Measurements from ENCODE around the gene ZSCAN26.
"Not testable (repeated sequence)": the region's sequence is repeated elsewhere in the genome, so short reads cannot be mapped to it uniquely, and the experiment has no call there.

ZSCAN26 gene

GRCh38 chr6:28257042-28257441, 9.9 kb upstream of the ZSCAN26 start:
- no peak for DNase-seq

- DNase-seq = peak; percentile 56
Observed at GRCh38 chr6:28258877-28259777, 7.8 kb upstream of the ZSCAN26 start, which contains the start of gene NKAPL. NKAPL (plus strand) TSS chr6:28259297; CDS start chr6:28259372, 75 bp downstream.

GRCh38 chr6:28263922-28264321, 3.0 kb upstream of the ZSCAN26 start:
- DNase-seq = no peak

DNA sequence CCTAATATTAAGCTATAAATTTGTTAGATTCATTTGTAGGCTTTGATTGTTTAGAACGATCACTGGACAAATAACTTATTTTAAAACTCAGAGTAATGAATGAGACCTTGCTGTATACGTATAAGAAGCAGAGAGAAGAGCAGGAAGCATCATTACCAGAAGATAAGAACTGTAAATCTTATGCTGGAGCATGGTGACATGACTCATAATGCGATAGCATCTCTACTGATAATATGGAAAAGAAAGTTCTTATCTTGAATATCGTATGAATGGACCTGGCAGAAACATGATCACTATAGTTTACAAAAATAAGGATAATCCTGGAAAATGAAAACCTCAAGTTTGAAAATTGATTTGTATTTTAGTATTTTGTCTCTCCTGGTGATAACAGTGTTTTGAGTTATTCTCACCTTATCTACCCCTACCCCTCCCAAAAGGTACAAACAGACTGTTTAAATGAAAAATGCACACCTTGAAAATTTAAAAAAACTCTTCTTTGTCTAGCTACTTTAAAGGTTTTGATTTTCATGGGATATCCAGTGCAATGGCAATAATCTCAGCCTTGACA, 2.0 kb upstream of the ZSCAN26 start:
- DNase-seq = no peak

DNA sequence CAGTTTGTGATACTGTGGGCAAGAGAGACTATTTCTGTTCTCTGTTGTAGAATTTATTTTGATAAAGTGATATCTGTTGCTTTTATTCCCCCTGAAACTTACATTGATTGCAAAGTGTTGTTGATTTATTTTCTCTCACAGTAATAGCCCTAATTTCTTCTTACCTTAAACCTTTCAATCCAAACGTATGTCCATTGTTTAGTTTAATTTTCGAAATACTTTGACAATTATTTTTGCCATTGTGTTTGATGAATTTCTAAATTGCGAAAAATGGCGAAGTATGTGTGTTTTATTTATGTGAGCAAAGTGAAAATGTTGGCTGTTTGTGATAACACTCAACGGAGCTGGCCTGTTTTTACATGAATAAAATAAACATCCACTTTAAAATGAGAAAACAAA, 381 bp upstream of the ZSCAN26 start:
- DNase-seq = no peak

DNA sequence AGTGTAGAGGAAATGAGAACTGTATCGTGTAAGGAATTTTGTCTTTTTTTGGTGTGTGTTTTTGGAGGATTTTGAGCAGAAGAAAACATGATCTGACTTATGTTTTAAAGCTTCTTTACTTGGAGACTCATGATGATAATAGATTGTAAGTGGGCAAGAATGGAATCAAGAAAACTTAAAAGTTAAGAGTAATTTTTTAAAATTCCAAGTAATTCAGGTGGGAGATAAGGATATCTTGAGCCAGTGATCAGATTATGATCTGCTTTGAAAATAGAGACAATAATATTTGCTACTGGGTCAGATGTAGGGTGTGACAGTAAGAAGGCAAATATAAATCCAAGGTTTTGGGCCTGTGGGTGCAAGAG, 734 bp downstream of the ZSCAN26 start:
- no peak for DNase-seq

GRCh38 chr6:28269492-28269891, 2.5 kb downstream of the ZSCAN26 start:
- DNase-seq = no peak

- DNase-seq = no peak
Observed at GRCh38 chr6:28274888-28275287, 7.9 kb downstream of the ZSCAN26 start.

- DNase-seq = no peak
Observed at GRCh38 chr6:28277746-28278145, 10.8 kb downstream of the ZSCAN26 start.

DNA sequence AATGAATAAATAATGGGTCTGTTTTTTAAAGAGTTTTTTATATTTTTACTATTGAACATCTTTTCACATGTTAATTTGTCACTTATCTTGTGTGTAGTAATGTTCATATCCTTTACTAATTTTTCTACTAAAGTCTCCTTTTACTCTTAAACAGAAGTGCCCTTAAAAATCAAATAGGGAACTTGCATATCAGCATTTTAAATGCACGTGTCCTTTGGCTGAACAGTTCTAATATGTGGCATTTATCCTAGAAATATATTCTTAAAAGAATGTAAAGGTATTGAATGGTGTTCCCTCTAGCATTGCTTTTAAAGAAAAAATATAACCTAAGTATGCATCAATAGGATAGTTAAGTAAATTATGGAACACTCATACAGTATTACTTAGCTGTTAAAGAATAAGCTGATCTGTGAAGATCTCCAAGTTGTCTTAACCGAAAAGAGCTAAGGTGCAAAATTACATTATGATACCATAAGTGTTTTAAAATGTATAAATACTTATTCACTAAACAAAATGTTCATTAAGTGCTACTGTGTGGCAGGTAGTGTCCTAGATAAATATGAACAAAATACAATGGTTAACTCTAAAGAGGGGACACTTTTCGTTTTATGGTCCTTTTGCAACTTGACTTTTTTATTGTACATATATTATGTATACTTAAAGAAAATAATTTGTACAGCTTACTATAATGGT, 13.8 kb downstream of the ZSCAN26 start:
- DNase-seq = no peak

DNA sequence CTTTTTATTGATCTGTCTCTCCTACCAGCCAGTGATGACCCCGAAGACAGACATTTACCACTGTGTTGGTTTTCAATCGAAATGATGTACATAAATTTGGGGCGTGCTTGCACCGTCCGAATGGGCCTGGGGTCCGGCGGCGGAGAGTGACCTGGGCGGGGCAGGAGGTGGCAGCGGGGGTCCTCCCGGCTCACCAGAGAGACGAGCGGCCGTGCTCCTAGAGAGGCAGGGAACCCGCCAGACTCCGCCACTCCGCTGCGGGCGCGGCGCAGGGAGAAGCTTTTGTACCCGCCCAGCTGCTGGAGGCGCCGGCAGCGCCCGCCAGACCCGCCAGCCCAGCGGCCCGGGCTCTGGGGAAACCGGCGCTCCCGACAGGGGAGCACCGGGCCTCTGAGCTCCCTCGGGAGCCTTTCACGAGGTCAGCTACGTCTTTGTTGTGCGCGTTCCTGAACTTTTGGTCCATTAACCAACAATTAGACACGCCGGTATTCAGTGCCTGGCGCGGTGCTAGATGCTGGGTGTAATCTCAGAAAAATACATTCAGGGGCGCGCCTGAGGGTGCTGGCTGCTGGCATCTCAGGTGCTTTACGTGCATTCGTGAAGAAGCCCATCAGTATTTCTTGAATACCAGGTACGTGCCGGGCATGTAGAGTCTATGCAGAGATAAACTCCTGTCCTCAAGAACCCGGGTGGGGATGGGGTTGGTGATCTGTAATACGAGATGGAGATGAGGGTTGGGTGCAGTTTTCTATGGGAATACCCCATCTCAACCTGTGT, 14.5 kb downstream of the ZSCAN26 start, which contains the start of gene PGBD1:
TSS of gene PGBD1 (plus strand) at position 285 of the 777 bp plus-strand sequence. CDS start 2,242 bp downstream, outside the sequence.
- peak; percentile 41 for DNase-seq

GRCh38 chr6:28282926-28283325, 16.0 kb downstream of the ZSCAN26 start:
- no peak for DNase-seq

GRCh38 chr6:28291573-28291972, 24.6 kb downstream of the ZSCAN26 start:
- no peak for DNase-seq

GRCh38 chr6:28295326-28295725, 28.4 kb downstream of the ZSCAN26 start:
- no peak for DNase-seq

- no peak for DNase-seq
Observed at GRCh38 chr6:28296520-28297060, 29.6 kb downstream of the ZSCAN26 start.

GRCh38 chr6:28303570-28303969, 36.6 kb downstream of the ZSCAN26 start:
- peak; percentile 18 for DNase-seq

DNA sequence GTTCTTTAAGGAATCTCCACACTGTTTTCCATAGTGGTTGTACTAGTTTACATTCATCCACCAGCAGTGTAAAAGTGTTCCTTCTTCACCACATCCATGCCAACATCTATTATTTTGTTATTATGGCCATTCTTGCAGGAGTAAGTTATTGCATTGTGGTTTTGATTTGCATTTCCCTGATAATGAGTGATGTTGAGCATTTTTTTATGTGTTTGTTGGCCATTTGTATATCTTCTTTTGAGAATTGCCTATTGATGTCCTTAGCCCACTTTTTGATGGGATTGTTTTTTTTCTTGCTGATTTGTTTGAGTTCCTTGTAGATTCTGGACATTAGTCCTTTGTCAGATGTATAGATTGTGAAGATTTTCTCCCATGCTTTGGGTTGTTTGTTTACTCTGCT, 39.4 kb downstream of the ZSCAN26 start:
- not testable (repeated sequence) for DNase-seq

DNA sequence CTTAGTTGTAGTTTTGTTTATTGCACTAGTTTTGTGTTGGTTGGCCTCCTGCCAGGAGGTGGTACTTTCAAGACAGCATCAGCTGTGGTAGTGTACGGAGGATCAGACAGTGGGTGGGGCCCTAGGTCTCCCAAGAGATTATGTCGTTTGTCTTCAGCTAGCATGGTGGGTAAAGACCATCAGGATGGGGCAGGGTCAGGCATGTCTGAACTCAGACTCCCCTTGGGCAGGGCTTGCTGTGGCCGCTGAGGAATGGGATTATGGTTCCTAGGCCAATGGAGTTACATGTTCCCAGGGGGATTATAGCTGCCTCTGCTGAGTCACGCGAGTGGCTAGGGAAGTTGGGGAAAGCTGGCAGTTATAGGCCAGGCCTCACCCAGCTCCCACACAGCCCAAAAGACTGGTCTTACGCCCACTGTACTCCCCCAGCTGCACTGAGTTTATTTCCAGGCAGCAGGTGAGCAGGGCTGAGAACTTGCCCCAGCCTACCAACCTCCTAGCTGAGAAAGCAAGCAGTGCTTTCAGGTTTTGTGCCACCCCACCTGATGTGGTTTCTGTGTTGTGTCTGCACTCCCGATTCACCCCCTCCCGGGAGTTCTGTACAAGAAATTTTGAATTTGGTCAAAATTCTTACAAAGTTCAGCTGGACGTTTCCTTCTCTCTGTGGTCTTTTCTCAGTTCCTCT, 44.3 kb downstream of the ZSCAN26 start:
- DNase-seq = no peak

DNA sequence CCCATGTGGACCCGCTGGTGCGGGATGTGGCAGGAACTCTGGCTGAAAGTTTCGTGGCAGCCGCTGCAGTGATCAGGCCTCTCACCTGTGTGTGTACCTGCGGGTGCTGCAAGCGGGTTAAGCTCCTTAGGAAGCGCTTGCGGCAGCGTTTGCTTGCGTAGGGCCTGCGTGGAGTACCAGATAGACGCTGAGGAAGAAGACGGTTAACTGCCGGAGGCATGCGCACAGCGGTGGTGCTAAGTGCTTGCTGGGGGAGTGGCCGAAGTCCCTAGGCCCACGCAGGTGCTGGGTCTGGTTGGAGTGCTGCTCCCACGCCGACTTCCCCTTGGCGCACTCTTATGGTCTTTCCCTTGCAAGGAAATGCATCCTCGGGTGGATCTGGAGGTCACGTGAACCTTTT, 46.0 kb downstream of the ZSCAN26 start:
- DNase-seq = no peak

- no peak for DNase-seq
Observed at GRCh38 chr6:28315628-28316027, 48.7 kb downstream of the ZSCAN26 start.

DNA sequence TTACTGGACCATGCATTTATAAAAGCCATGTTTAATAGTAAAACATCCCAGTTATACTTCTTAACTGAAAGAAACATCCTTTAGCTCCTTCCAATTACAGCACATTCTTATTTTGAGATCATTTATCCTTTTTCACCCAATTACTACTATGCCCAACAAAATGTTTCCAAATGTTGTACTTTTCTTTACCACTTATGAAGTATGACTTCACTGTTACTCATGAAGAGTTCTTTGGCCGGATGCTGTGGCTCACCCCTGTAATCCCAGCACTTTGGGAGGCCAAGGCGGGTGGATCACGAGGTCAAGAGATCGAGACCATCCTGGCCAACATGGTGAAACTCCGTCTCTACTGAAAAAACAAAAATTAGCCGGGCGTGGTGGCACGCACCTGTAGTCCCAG, 50.9 kb downstream of the ZSCAN26 start:
- DNase-seq = not testable (repeated sequence)

- DNase-seq = no peak
Observed at GRCh38 chr6:28322661-28323060, 55.7 kb downstream of the ZSCAN26 start.
